Trophoblast cell (in vitro differentiated cells and primary cell): ENCODE measurements around the gene CROCC2.

Source experiments
- DNase-seq, 2 donors: peaks; one replicate each; pipeline ENCODE4 v3.0.0-alpha.2; 2016
- H2AFZ ChIP-seq: 2 replicates; pipeline ENCODE4 v1.6.1; 2013; ENCODE audit warnings: low read length, moderate library complexity, mild to moderate bottlenecking; ENCODE audit not compliant: insufficient read depth, poor library complexity
- H2AK5ac ChIP-seq: 2 replicates; pipeline ENCODE4 v1.6.1; 2013; ENCODE audit warnings: mild to moderate bottlenecking, low read length
- H2BK120ac ChIP-seq: 2 replicates; pipeline ENCODE4 v1.6.1; 2013; ENCODE audit warnings: low read length, mild to moderate bottlenecking, moderate library complexity; ENCODE audit not compliant: insufficient read depth, poor library complexity
- H2BK12ac ChIP-seq: 2 replicates; pipeline ENCODE4 v1.6.1; 2013; ENCODE audit warnings: mild to moderate bottlenecking, low read length, moderate library complexity
- H2BK5ac ChIP-seq: 2 replicates; pipeline ENCODE4 v1.6.1; 2013; ENCODE audit warnings: low read length, low read depth, moderate library complexity, mild to moderate bottlenecking; ENCODE audit not compliant: poor library complexity
- H3K14ac ChIP-seq: 2 replicates; pipeline ENCODE4 v1.6.1; 2013; ENCODE audit warnings: mild to moderate bottlenecking, low read length
- H3K18ac ChIP-seq: 2 replicates; pipeline ENCODE4 v1.6.1; 2013; ENCODE audit warnings: mild to moderate bottlenecking, low read length
- H3K23ac ChIP-seq: 2 replicates; pipeline ENCODE4 v1.6.1; 2013; ENCODE audit warnings: low read length
- H3K27ac ChIP-seq: 2 replicates; pipeline ENCODE4 v1.5.1; 2013; ENCODE audit warnings: low read depth, mild to moderate bottlenecking, inconsistent platforms, low read length, moderate library complexity
- H3K27me3 ChIP-seq: 2 replicates; pipeline ENCODE4 v1.6.1; 2013; ENCODE audit warnings: inconsistent platforms, mild to moderate bottlenecking, low read length, moderate library complexity; ENCODE audit not compliant: insufficient read depth
- H3K36me3 ChIP-seq, 2 experiments: 1 replicate in 1 of 2; 2 replicates in 1 of 2; pipeline ENCODE4 v1.6.1; 2013; ENCODE audit warnings: low read length in 2 of 2, mild to moderate bottlenecking in 2 of 2, moderate library complexity in 1 of 2; ENCODE audit not compliant: insufficient read depth in 2 of 2, control insufficient read depth in 1 of 2
- H3K4ac ChIP-seq: 2 replicates; pipeline ENCODE4 v1.6.1; 2013; ENCODE audit warnings: low read depth, mild to moderate bottlenecking, low read length, moderate library complexity
- H3K4me1 ChIP-seq, 2 experiments: 1 replicate in 1 of 2; 2 replicates in 1 of 2; pipeline ENCODE4 v1.6.1; 2013; ENCODE audit warnings: low read length in 2 of 2, mild to moderate bottlenecking in 2 of 2, moderate library complexity in 1 of 2; ENCODE audit not compliant: insufficient read depth in 2 of 2, control insufficient read depth in 1 of 2
- H3K4me2 ChIP-seq: 2 replicates; pipeline ENCODE4 v1.6.1; 2013; ENCODE audit warnings: inconsistent platforms, mild to moderate bottlenecking, low read length, moderate library complexity
- H3K4me3 ChIP-seq: 2 replicates; pipeline ENCODE4 v1.5.1; 2013; ENCODE audit warnings: mild to moderate bottlenecking, low read depth, low read length, inconsistent platforms
- H3K79me1 ChIP-seq: one replicate; pipeline ENCODE4 v1.6.1; 2013; ENCODE audit warnings: low read length
- H3K79me2 ChIP-seq: 2 replicates; pipeline ENCODE4 v1.6.1; 2013; ENCODE audit warnings: low read length, mild to moderate bottlenecking; ENCODE audit not compliant: control insufficient read depth, insufficient read depth, poor library complexity
- H3K9ac ChIP-seq: 2 replicates; pipeline ENCODE4 v1.6.1; 2013; ENCODE audit warnings: mild to moderate bottlenecking, low read length
- H3K9me3 ChIP-seq: 2 replicates; pipeline ENCODE4 v1.6.1; 2013; ENCODE audit warnings: low read depth, mild to moderate bottlenecking, control low read depth, inconsistent platforms, low read length; ENCODE audit not compliant: insufficient read depth
- H4K12ac ChIP-seq: 2 replicates; pipeline ENCODE4 v1.6.1; 2013; ENCODE audit warnings: low read depth, mild to moderate bottlenecking, low read length, moderate library complexity
- H4K8ac ChIP-seq: 2 replicates; pipeline ENCODE4 v1.6.1; 2013; ENCODE audit warnings: low read depth, mild to moderate bottlenecking, low read length, moderate library complexity
- H4K91ac ChIP-seq: one replicate; pipeline ENCODE4 v1.6.1; 2013; ENCODE audit warnings: low read depth, mild to moderate bottlenecking, low read length, moderate library complexity
- WGBS: extraction: QIAGEN DNeasy Blood & Tissue Kit; methylation state at CpG from one replicate; pipeline ENCODE4 v1.1.7; 2013; ENCODE audit warnings: missing lambda C conversion rate; ENCODE audit not compliant: insufficient read length, insufficient coverage; ENCODE audit errors: extremely low coverage; 5-methylcytosine and 5-hydroxymethylcytosine counted together

Gene CROCC2

DNA sequence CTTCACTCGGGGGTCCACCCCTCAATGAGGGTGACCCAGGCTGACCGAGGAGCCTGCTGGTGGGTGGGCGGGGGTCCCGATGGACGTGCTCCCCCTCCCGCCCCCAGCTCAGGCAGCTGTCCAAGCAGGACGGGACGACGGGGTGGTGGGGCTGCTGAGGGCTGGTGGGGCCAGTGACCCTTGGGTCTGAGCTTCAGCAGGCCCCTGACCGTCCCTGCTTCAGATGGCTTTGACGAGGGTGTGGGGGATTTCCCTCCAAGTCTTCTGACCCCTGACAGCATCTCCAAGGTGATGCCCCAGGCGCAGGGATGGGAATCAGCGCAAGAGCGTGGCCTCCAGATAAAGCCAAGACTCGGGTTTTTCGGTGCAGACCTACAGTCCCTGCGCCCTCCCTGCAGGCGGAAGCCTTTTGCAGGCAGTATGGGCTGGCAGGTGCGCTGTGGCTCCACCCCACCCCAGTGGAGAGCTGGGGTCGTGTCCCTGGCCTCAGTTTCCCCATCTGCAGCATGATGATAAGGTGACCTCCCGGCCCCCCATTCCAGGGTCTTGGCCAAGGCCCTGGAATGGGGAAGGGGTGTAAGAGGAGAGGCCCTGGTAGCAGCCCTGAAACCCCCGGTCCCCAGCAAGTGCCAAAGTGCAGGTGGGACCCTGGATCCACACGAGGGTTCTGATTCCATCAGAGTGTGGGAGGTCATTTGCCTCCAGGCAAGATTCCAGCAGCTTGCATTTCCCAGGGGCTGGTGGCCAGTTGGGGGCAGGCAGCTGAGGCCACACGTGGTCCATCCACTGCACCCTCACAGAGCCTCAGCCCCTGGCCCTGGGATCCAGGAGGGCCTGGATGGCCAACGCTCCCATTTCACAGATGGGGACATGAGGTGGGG is 8.7 kb downstream of the CROCC2 start:
- Histone ChIP-seq H3K79me2 (no peaks in the 10 kb centered on the region), H2BK120ac (no peak overlapping the region), H3K27ac (no peak overlapping the region), H3K4me1 (peaks cover 0 to 5% of the 10 kb centered on the region in 2 experiments), H3K4me3 (no peak overlapping the region), H3K79me1 (no peaks in the 10 kb centered on the region), H4K8ac (no peak overlapping the region), H2BK12ac (no peak overlapping the region), H3K18ac (no peak overlapping the region), H3K23ac (no peak overlapping the region), H3K14ac (no peak overlapping the region), H2BK5ac (no peak overlapping the region), H3K9me3 (no peaks in the 10 kb centered on the region), H3K9ac (no peak overlapping the region), H3K4ac (no peak overlapping the region), H4K12ac (no peak overlapping the region), H2AK5ac (no peak overlapping the region), H3K36me3 (no peaks in the 10 kb centered on the region), H4K91ac (no peak overlapping the region), H3K4me2 (no peak overlapping the region), H2AFZ (no peak overlapping the region), H3K27me3 (peaks cover 16% of the 10 kb centered on the region)
- WGBS: no CpG with 5 or more reads among the region's 25 CpGs
- DNase-seq: no peak

DNA sequence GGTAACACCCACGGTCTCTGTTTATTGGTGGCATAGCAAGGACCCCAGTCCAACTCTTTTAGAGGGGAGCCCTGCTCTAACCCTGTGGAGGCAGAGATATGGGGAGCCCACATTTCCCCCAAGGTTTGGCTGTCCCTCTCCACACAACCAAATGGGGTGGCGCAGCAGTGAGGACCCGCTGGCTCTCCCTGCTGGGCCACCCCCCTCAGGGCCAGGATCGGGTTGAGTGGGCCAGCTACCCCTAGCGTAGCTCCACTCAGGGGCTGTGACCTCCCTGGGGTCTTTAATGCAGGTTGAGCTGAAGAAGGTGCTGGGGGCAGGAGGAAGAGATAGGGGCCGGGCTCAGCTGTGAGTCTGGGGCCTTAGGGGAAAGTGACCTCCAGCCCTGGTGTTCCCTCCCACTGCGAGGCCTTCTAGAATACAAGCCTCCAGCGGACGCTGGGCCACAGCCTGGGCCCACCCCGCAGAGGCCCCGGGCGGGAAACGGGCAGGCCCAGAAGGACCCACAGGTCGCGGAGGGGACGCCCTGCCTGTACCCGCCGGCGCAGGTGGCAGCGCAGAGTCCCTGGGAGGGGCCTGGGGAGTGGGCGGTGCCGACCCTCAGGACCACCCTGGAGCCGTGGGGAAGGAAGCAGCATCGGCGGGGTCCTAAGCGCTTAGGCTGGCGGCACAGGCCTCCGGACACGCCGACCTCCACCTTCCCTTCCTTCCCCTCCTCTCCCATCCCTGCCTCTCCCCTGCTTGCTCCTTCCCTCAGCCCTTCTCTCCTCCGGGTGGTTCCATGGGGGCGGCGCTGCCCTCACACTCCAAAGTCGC is 9.6 kb downstream of the CROCC2 start:
- H2BK12ac ChIP-seq: no peak overlapping the region
- no peak overlapping the region for H4K12ac ChIP-seq
- peaks cover 0 to 5% of the 10 kb centered on the region in 2 experiments for H3K4me1 ChIP-seq
- H3K23ac ChIP-seq: no peak overlapping the region
- H4K8ac ChIP-seq: no peak overlapping the region
- no peak overlapping the region for H3K4me2 ChIP-seq
- H2BK5ac ChIP-seq: no peak overlapping the region
- WGBS: no CpG with 5 or more reads among the region's 34 CpGs
- DNase-seq: no peak
- H2AK5ac ChIP-seq: no peak overlapping the region
- no peak overlapping the region for H3K9ac ChIP-seq
- H3K27ac ChIP-seq: no peak overlapping the region
- no peak overlapping the region for H3K14ac ChIP-seq
- no peak overlapping the region for H4K91ac ChIP-seq
- H3K27me3 ChIP-seq: peaks cover 16% of the 10 kb centered on the region
- H3K79me1 ChIP-seq: no peaks in the 10 kb centered on the region
- H3K18ac ChIP-seq: no peak overlapping the region
- H3K79me2 ChIP-seq: no peaks in the 10 kb centered on the region
- no peak overlapping the region for H2AFZ ChIP-seq
- H3K4ac ChIP-seq: no peak overlapping the region
- no peak overlapping the region for H3K4me3 ChIP-seq
- no peaks in the 10 kb centered on the region for H3K9me3 ChIP-seq
- H3K36me3 ChIP-seq: no peaks in the 10 kb centered on the region
- no peak overlapping the region for H2BK120ac ChIP-seq

DNA sequence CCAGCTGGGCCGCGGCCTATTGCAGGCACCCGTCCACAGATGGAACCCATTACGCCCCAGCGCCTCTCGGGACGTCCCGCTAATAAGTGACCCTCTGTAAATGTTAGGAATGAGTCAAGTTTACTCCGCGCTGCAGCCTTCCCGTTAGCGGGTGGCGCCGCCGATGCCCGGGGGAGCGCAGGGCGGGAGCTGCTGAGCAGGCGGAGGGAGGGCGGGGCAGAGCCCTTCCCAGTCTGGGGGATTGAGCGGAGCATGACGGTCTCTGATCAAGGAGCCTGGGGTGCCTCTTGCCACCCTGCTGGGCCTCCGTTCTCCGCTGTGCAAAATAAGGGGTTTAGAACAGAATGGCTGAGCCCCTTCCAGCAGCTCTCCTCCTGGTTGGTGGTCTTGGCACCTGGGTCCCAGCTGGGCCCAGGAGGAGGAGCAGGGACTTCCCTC is 10.5 kb downstream of the CROCC2 start:
- no peak overlapping the region for H3K4ac ChIP-seq
- no peaks in the 10 kb centered on the region for H3K79me2 ChIP-seq
- H3K79me1 ChIP-seq: no peaks in the 10 kb centered on the region
- H3K14ac ChIP-seq: no peak overlapping the region
- H3K27me3 ChIP-seq: peaks cover 16% of the 10 kb centered on the region
- no peak overlapping the region for H2AFZ ChIP-seq
- no peak overlapping the region for H4K12ac ChIP-seq
- no peak overlapping the region for H2AK5ac ChIP-seq
- H3K9me3 ChIP-seq: no peaks in the 10 kb centered on the region
- no peak overlapping the region for H3K4me2 ChIP-seq
- H3K23ac ChIP-seq: no peak overlapping the region
- H2BK5ac ChIP-seq: no peak overlapping the region
- no peak overlapping the region for H4K8ac ChIP-seq
- H3K9ac ChIP-seq: no peak overlapping the region
- DNase-seq: no peak
- H3K4me1 ChIP-seq: peaks cover 0 to 5% of the 10 kb centered on the region in 2 experiments
- no peak overlapping the region for H3K4me3 ChIP-seq
- no peaks in the 10 kb centered on the region for H3K36me3 ChIP-seq
- H4K91ac ChIP-seq: no peak overlapping the region
- WGBS: no CpG with 5 or more reads among the region's 24 CpGs
- H3K18ac ChIP-seq: no peak overlapping the region
- H3K27ac ChIP-seq: no peak overlapping the region
- no peak overlapping the region for H2BK120ac ChIP-seq
- no peak overlapping the region for H2BK12ac ChIP-seq

DNA sequence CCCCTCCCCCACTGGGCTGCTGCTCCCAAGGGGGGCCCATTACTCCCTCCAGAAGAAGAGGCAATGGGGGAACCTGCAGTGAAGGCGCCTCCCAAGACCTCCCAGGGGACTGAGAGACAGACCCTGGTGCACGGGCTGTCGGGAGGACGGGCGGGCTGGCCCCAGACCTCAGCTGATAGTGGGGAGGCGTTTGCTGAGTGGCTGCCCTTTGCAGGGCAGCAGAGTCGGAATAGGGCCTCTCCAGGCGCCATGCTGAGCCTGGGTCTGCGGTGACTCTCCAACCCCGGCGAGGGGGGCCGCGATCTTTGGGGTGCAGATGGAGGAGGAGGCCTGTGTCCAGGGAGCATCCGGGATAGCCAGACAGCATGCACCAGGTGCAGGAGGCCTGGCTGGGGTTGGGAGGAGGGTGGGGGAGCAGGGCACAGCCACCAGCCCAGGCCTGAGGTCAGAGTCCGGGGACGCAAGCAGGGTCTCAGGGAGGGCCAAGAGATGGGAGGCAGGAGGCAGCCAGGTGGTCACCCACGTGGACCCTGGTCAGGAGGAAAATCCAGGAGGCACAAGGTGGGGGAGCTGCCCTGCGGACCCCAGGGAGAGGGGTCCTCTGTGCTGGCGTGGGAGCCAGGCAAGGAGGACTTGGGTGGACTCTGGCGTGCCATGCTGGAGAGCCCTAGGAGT is 11.0 kb downstream of the CROCC2 start:
- Histone ChIP-seq H4K8ac (no peak overlapping the region), H3K27me3 (peaks cover 16% of the 10 kb centered on the region), H3K4me3 (no peak overlapping the region), H3K9ac (no peak overlapping the region), H3K4me1 (peaks cover 0 to 5% of the 10 kb centered on the region in 2 experiments), H3K9me3 (no peaks in the 10 kb centered on the region), H3K23ac (no peak overlapping the region), H3K4ac (no peak overlapping the region), H3K27ac (no peak overlapping the region), H2BK120ac (no peak overlapping the region), H2BK5ac (no peak overlapping the region), H3K36me3 (no peaks in the 10 kb centered on the region), H4K91ac (no peak overlapping the region), H2AK5ac (no peak overlapping the region), H4K12ac (no peak overlapping the region), H3K4me2 (no peak overlapping the region), H3K79me1 (no peaks in the 10 kb centered on the region), H3K14ac (no peak overlapping the region), H3K18ac (no peak overlapping the region), H2BK12ac (no peak overlapping the region), H2AFZ (no peak overlapping the region), H3K79me2 (no peaks in the 10 kb centered on the region)
- no peak for DNase-seq
- WGBS: no CpG with 5 or more reads among the region's 20 CpGs
